NCI-H748 (cell line): ENCODE results near the gene SEMA5A.
A peak's percentile ranks its signal among the peaks of the same experiment; 100 is the strongest.

Experiments used
- DNase-seq: peaks from one replicate; lab custom pipeline; 2025; ENCODE audit not compliant: unreplicated experiment; lab: John Stamatoyannopoulos, UW

SEMA5A gene

GRCh38 chr5:9186069-9186468 is 359.8 kb downstream of the SEMA5A start:
- DNase-seq, result no peak

- no peak for DNase-seq
Observed at GRCh38 chr5:9183992-9184391, 361.9 kb downstream of the SEMA5A start.

- DNase-seq, result peak; percentile 42
Observed at GRCh38 chr5:9182899-9183695, 362.8 kb downstream of the SEMA5A start.

DNA sequence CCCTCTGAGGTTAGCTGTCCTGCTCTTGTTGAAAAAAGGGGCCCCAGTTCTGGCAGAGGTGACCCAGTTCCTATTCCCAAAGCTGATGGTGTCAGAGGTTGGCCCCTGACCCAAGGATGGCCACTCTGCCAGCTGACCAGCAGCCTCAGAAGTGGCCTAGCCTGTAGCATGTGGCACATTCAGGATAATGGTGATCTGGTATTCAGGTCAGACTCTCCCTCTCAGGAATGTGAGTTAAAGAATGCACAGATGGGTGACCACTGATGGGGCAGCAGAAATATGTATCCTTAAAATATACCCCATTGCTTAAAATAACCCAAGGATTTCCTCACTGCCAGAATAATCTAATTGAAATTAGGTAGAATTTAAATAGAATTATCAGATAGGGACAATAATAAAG is 369.2 kb downstream of the SEMA5A start:
- DNase-seq, result no peak

DNA sequence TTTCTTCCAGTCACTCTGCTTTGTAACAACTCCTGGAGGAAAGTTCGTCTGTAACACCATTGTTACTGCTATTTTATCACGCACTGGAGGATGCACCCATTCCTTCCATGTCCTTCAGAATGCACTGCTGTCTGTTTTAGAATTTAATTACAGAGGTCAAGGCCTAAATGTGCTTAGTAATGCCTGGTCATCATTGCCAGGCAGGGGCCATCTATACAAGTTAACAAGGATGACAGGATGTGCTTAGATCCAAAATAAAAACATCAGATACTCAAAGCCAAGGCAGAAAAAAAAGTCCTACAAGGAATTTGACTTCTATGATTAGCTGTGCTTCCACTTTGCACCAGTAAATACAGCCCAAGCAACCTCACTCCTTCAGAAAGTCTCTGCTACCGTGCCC is 371.4 kb downstream of the SEMA5A start:
- no peak for DNase-seq

DNA sequence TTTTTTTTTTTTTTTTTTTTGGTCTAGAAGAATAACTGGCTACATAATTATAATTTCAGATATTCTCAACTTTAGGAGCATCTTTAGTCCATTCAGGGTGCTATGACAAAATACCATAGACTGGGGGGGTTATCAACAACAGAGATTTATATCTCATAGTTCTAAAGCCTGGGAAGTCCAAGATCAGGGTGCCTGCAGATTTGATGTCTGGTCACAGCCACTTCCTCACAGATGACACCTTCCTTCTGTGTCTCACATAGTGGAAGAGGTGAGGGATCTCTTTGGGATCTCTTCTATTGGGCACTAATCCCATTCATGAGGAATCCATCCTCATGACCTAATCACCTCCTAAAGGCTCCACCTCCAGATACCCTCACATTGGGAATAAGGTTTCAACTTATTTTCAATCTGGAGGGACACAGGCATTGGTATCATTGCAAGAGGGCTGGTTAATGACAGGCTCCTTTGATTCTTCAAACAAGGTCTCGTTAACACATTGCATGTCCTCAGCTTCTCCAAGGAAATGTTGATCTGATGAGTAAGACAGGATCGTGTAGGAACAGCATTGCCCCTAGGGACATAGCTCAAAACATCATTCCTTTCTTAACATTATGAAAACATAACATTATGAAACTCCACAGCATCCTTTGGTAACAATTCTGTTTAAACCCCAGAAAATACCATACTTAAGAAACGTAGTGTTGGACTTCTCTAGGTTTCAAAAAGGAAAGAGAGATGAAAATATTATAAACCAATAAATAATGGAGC is 372.4 kb downstream of the SEMA5A start:
- DNase-seq, result no peak

DNA sequence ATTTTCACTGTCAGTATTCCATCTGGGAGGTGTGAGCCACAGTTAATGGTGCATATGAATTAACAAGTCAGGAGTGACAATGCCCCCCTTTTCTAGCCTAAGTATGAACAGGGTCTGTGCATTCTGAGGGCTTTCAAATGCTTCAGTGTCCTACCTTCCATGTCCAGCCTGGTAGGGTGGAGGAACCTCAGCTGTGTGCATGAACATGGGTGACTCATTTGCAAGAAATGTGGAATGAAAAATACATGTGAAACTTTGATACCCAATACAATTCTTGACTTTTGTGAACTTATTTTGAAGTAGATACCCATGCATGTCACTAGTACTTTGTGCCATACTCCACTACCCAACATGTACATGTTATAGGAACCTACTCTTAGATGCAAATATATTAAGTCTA is 375.8 kb downstream of the SEMA5A start:
- no peak for DNase-seq

DNA sequence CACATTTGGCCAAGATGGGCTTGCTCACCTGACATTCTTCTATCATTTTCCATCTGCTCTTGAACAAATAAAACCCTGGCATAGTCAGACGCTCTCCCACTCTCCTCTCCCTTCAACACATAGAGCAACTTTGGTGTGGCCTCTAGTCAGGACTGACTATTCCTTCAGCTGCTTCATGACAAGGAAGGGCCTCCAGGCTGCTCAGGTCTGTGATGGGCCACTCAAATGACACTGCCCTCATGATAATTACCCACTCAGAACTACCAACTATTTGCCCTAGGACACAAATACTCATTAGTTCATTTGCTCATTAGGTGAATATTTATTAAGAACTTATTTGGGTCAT is 376.3 kb downstream of the SEMA5A start:
- no peak for DNase-seq

- peak; percentile 35 for DNase-seq
Observed at GRCh38 chr5:9168791-9169556, 376.9 kb downstream of the SEMA5A start.

DNA sequence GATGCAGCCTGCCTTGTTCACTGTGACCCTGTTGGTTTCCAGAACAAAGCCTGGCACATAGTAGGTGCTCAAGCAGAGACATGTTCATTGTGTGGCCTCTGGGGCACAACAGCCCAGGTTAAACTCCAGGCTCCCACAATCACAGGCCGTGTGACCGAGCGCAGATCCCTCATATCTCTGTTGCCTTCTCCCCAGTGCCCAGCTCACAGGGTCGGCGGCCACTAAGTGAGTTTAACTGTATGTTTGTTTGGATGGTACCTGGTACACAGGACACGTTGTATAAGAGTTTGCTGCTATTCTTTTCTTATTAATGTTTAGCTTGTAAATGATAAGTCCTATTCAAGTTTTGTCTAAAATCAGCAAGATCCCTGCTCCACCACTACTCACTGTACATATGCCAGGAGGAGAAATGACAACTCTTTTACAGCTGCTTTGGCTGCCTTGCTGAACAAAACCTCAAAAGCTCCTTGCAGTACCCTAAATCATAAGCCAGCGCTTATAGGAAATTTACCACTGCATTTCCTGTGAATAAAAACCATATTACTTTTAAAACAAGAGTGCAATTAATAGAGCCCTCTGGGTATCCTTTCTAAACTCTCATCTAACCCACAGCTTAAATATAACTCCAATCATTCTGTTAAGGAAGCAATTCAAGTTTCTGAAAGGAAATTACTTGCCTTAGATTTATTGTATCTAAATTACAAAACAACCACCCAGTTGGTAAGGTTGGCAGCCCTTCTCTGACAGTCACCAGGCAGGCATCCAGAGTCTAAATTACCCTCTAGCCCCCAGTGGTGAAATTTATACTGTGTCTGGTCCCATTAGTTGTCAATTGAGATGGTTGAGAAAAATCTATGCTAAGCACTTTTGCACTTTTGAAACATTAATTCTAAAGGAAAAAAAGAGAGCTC is 379.4 kb downstream of the SEMA5A start:
- DNase-seq, result no peak

GRCh38 chr5:9165546-9165945 is 380.3 kb downstream of the SEMA5A start:
- DNase-seq, result peak; percentile 92

DNA sequence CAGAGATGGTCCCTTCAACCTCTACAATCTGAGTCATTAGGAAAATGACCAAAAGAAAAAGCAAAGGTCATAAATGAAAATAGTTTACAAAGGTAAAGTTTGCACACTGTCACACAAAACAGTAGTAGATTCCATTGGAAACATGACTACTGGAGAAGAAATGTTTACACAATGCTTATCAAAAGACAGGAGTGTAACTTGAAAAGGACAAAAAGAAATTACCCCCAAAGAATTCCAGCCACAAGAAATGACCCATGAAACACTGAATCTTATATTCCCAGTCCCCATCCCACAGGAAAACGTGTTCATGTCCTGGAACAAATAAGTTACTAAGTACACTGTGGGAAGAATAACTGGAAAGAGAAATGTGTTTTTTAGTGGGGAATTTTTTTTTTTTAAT is 385.1 kb downstream of the SEMA5A start:
- no peak for DNase-seq

GRCh38 chr5:9157811-9158210 is 388.1 kb downstream of the SEMA5A start:
- no peak for DNase-seq

DNA sequence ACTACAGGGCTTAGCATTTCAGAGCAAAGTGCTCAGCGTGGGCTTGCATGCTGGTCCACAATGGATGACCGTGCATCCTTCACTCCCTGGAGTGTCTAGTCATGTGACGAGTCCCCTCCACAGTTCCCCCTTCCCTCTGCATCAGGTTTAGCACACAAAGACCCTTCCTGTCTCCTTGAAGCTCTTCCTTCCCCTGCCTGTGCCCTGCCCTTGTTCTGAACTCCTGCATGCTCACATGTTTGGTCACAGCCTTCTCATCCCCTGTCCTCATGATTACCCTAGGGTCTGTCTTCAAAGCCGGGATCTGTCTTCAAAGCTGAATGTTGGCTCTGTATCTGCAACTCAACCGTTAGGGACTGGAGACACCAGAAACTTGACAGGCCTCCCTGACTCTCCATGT is 388.9 kb downstream of the SEMA5A start:
- no peak for DNase-seq

- peak; percentile 78 for DNase-seq
Observed at GRCh38 chr5:9156282-9156681, 389.6 kb downstream of the SEMA5A start.

- no peak for DNase-seq
Observed at GRCh38 chr5:9151684-9152427, 394.0 kb downstream of the SEMA5A start.

DNA sequence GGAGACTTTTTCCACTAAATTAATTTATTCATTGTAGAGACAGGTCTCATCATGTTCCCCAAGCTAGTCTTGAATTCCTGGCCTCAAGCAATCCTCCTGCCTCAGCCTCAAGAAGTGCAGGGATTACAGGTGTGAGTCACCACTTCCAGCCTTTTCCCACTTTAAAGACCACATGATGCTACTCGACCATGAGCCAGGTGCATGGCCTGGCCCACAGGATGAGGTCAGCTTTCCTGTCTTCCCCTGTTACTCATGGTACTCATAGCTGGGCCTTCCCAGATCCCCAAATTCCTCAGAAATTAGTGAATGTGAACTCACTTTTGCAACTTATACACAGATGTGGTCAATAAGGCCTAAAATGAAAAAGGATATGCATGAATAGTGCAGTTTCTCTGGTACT is 395.9 kb downstream of the SEMA5A start:
- DNase-seq, result no peak

DNA sequence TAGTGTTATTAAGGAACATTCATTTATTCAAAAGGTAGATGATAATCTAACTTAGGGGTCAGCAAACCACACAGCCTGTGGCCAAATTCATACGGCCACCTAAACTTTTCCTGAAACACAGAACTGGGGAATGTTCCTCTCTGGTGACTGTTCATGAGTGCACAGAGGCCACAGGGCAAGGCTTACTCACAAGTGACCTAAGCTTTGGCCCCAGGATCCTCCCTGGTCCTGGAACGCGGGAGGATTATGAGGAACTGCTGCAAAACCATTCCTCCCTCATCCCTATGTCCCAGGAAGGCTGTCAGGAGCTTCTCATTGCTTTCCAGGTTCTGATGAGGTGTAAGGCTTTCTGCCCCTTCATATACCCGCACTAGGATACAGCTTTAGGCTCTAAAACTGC is 397.6 kb downstream of the SEMA5A start:
- DNase-seq, result no peak

- DNase-seq, result no peak
Observed at GRCh38 chr5:9140711-9141110, 405.2 kb downstream of the SEMA5A start.

DNA sequence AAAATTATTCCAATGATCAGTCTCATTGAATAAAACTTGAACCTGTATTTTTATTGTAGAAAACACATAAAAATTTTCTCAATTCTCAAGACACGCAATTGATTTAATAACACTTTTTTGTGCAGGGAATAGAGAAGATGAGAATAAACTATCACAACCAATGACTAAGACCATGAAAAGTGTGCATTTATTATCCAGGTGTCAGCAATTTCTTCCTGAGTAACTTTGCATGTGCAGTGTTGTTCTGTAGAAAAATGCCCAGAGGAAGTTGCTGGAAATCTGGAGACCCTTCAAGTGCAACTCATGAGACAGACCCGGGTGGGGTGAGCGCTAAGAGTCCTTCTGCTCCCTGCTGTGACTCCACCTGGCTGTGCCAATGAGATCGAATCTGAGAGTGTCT is 405.7 kb downstream of the SEMA5A start:
- DNase-seq, result no peak
